Adipocyte (in vitro differentiated cells): Measurements from ENCODE around the gene PIK3R6.
A peak's percentile ranks its signal among the peaks of the same experiment; 100 is the strongest.

Experiments used
- DNase-seq: peaks from one replicate; pipeline ENCODE4 v3.0.0-alpha.2; 2015; ENCODE audit warnings: low read depth
- H3K27me3 ChIP-seq: replicated peaks from 2 replicates; pipeline ENCODE4 v1.7.0; 2013; ENCODE audit warnings: mild to moderate bottlenecking, low read length, moderate library complexity; ENCODE audit not compliant: control insufficient read depth, insufficient read depth
- H3K36me3 ChIP-seq: 2 replicates; pipeline ENCODE4 v1.7.0; 2013; ENCODE audit warnings: low read length, mild to moderate bottlenecking, moderate library complexity; ENCODE audit not compliant: control insufficient read depth, insufficient read depth, severe bottlenecking
- H3K4me1 ChIP-seq: 2 replicates; pipeline ENCODE4 v1.7.0; 2013; ENCODE audit warnings: mild to moderate bottlenecking, low read length, moderate library complexity; ENCODE audit not compliant: control insufficient read depth, insufficient read depth
- H3K4me3 ChIP-seq: 2 replicates; pipeline ENCODE4 v1.7.0; 2013; ENCODE audit warnings: mild to moderate bottlenecking, low read length, moderate library complexity
- H3K9ac ChIP-seq: 2 replicates; pipeline ENCODE4 v1.7.0; 2013; ENCODE audit warnings: mild to moderate bottlenecking, low read length, moderate library complexity
- H3K9me3 ChIP-seq: 2 replicates; pipeline ENCODE4 v1.7.0; 2013; ENCODE audit warnings: mild to moderate bottlenecking, low read length, moderate library complexity; ENCODE audit not compliant: control insufficient read depth

The PIK3R6 gene

DNA sequence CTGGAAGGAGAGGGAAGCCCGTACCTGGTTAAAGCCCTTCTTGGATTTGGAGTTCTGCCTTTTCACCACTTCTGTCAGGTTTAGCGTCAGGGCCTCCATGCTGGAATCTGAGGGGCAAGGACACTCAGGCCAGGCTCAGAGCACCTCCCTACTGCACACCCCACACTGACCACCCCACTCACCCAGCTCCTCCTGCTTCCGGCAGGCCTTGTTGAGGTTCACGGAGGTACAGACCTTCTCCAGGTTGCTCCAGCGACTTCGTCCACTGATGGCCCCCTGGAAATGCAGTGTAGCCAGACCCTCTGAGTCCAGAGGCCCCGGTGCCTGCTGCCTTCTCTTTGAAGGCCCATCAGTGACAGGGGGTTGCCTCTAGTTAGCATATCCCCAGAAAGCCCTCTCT, 14.1 kb upstream of the PIK3R6 start:
- Histone ChIP-seq H3K4me1 (no peaks in the 10 kb centered on the region), H3K9ac (no peak overlapping the region), H3K4me3 (no peak overlapping the region), H3K9me3 (no peaks in the 10 kb centered on the region), H3K27me3 (peaks cover 8% of the 10 kb centered on the region), H3K36me3 (no peaks in the 10 kb centered on the region)
- DNase-seq, result no peak

- H3K36me3 ChIP-seq, result no peaks in the 10 kb centered on the region
- peaks cover 12% of the 10 kb centered on the region for H3K27me3 ChIP-seq
- H3K4me3 ChIP-seq, result no peak overlapping the region
- H3K4me1 ChIP-seq, result no peaks in the 10 kb centered on the region
- H3K9ac ChIP-seq, result no peak overlapping the region
- H3K9me3 ChIP-seq, result no peaks in the 10 kb centered on the region
- DNase-seq, result no peak
Measured at GRCh38 chr17:8880466-8880865, 13.0 kb upstream of the PIK3R6 start.

- H3K27me3 ChIP-seq, result peaks cover 15% of the 10 kb centered on the region
- no peaks in the 10 kb centered on the region for H3K36me3 ChIP-seq
- no peaks in the 10 kb centered on the region for H3K4me1 ChIP-seq
- H3K9ac ChIP-seq, result no peak overlapping the region
- DNase-seq, result no peak
- no peak overlapping the region for H3K4me3 ChIP-seq
- no peaks in the 10 kb centered on the region for H3K9me3 ChIP-seq
Measured at GRCh38 chr17:8879410-8879809, 11.9 kb upstream of the PIK3R6 start.

GRCh38 chr17:8877984-8878383, 10.5 kb upstream of the PIK3R6 start:
- Histone ChIP-seq H3K9ac (no peak overlapping the region), H3K4me1 (no peaks in the 10 kb centered on the region), H3K27me3 (peaks cover 28% of the 10 kb centered on the region), H3K36me3 (no peaks in the 10 kb centered on the region), H3K4me3 (no peak overlapping the region), H3K9me3 (no peaks in the 10 kb centered on the region)
- DNase-seq, result no peak

GRCh38 chr17:8875957-8876356, 8.5 kb upstream of the PIK3R6 start:
- peaks cover 4% of the 10 kb centered on the region for H3K9me3 ChIP-seq
- no peak overlapping the region for H3K4me3 ChIP-seq
- no peak overlapping the region for H3K9ac ChIP-seq
- H3K36me3 ChIP-seq, result no peaks in the 10 kb centered on the region
- H3K27me3 ChIP-seq, result peaks cover 32% of the 10 kb centered on the region
- no peaks in the 10 kb centered on the region for H3K4me1 ChIP-seq
- peak; percentile 6 for DNase-seq

DNA sequence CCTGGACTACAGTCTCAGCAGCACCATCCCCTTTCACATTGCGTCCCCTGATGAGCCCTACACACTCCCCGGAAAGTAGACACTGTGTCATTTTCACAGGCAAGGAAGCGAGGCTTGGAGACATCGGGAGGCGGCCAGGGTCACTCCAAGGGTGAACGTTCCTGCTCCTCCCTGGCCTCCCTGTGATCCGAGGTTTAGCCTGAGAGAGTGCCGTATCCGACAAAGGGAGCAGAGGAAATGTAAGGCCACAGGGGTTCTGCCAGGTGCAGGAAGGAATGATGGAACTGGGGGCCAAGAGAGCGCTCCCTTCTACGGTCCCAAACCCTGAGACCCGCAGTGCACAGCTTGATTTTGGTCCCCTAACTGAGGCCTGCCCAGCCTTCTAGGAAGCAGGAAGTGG, 8.0 kb upstream of the PIK3R6 start:
- Histone ChIP-seq H3K9me3 (peaks cover 5% of the 10 kb centered on the region), H3K27me3 (peaks cover 34% of the 10 kb centered on the region), H3K4me1 (no peaks in the 10 kb centered on the region), H3K9ac (no peak overlapping the region), H3K4me3 (no peak overlapping the region), H3K36me3 (no peaks in the 10 kb centered on the region)
- DNase-seq, result no peak

- Histone ChIP-seq H3K4me1 (no peaks in the 10 kb centered on the region), H3K9me3 (peaks cover 5% of the 10 kb centered on the region), H3K9ac (no peak overlapping the region), H3K4me3 (no peak overlapping the region), H3K27me3 (peaks cover 43% of the 10 kb centered on the region), H3K36me3 (no peaks in the 10 kb centered on the region)
- DNase-seq, result no peak
Measured at GRCh38 chr17:8873801-8874715, 6.6 kb upstream of the PIK3R6 start.

GRCh38 chr17:8872705-8873435, 5.4 kb upstream of the PIK3R6 start:
- no peaks in the 10 kb centered on the region for H3K4me1 ChIP-seq
- H3K9me3 ChIP-seq, result peaks cover 5% of the 10 kb centered on the region
- H3K27me3 ChIP-seq, result peaks cover 47% of the 10 kb centered on the region
- no peak overlapping the region for H3K9ac ChIP-seq
- H3K36me3 ChIP-seq, result no peaks in the 10 kb centered on the region
- H3K4me3 ChIP-seq, result no peak overlapping the region
- no peak for DNase-seq

- Histone ChIP-seq H3K4me3 (no peak overlapping the region), H3K36me3 (no peaks in the 10 kb centered on the region), H3K27me3 (peaks cover 54% of the 10 kb centered on the region), H3K4me1 (no peaks in the 10 kb centered on the region), H3K9me3 (peaks cover 5% of the 10 kb centered on the region), H3K9ac (no peak overlapping the region)
- no peak for DNase-seq
Measured at GRCh38 chr17:8872036-8872704, 4.7 kb upstream of the PIK3R6 start.

- DNase-seq, result no peak
- Histone ChIP-seq H3K36me3 (no peaks in the 10 kb centered on the region), H3K9ac (no peak overlapping the region), H3K4me3 (no peak overlapping the region), H3K9me3 (peaks cover 5% of the 10 kb centered on the region), H3K4me1 (no peaks in the 10 kb centered on the region), H3K27me3 (peaks cover 62% of the 10 kb centered on the region)
Measured at GRCh38 chr17:8871081-8871581, 3.7 kb upstream of the PIK3R6 start.
